Frontal cortex (tissue), 4 donors: ENCODE data around the gene BRSK2. TPM values are rescaled to one million over a fixed set of nuclear protein-coding genes. Genes with fewer than 3 reads are reported as not detected.
A peak's percentile ranks its signal among the peaks of the same experiment; 100 is the strongest.

Experiments
- DNase-seq, 2 donors: peaks; one replicate each; pipeline ENCODE4 v3.0.0; 2012; ENCODE audit warnings: low spot score in 2 of 2
- FAIRE-seq: peaks from 2 replicates; lab custom pipeline; 2012; peaks lifted over from hg19 to GRCh38; lab: Jason Lieb, UNC
- total RNA-seq: library from RNA; depleted of rRNA; stranded (reverse); fragments of >200 nt; gene quantifications from one replicate; pipeline ENCODE4 v1.2.3, GENCODE V29; 2014
- donor health status: control.
- donor health status: control.
- donor health status: control.

The BRSK2 gene
- total RNA-seq, 1 donor from 2014 or later, result 35.9 TPM

DNA sequence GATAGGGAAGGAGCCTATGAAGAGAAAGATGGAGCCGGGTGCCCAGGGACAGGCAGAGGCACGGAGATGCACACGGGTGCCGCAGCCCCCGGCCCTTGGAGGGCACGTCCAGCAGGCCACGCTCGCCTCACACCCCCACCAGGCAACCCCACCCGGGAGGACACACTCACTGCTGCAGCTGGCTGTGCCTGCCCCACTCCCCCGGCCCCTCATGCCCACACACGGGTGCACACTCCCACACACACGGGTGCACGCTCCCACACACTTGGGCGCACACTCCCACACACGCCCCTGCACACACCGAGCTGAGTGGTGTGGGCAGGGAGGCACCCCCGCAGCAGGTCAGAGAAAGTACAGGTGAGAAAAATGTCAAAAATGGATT is 95.8 kb downstream of the BRSK2 start:
- FAIRE-seq (no peak), DNase-seq (peak in 1 of 2 donors; percentile 58)

DNA sequence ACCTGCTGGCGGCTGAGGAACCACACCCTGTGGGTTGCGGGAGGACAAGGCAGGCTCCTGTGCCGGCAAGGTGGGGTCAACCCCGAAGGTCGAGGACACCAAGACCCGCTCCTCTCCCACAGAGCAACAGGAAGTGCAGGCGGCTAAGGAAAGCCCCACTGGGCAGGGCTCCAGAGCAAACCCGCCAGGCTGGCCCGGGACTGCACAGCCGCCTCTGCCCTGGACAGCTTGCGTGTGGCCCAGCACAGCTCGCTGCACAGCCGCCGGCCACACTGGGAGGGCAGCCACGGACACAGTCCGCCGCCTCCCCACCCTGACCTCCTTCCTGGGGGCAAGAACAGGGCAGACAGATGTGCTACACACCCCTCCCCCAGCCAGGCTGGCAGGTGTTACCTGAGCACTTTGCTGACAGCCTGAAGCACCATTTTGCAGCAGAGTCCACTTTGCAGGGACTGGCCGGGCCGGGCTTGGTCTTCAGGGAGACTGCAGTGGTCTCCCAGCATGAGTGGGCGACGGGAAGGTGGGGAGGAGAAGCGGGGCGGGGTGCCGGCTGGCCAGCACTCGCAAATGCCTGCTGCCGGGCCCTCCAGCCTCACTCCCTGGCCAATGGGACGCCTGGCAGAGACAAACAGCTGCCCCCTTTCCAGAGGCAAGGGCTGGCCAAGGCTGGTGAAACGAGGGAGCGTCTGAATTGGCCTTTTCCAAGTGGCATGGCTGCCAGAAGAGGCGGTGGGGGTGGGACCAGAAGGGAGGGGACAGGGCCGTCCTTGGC is 96.5 kb downstream of the BRSK2 start, which contains the start of gene MOB2:
MOB2 (minus strand) TSS at position 726 of the 772 bp plus-strand sequence; CDS start at position 503, 223 bp downstream.
- no peak for DNase-seq
- no peak for FAIRE-seq

GRCh38 chr11:1487091-1487850 is 97.5 kb downstream of the BRSK2 start:
- DNase-seq (no peak), FAIRE-seq (no peak)

DNA sequence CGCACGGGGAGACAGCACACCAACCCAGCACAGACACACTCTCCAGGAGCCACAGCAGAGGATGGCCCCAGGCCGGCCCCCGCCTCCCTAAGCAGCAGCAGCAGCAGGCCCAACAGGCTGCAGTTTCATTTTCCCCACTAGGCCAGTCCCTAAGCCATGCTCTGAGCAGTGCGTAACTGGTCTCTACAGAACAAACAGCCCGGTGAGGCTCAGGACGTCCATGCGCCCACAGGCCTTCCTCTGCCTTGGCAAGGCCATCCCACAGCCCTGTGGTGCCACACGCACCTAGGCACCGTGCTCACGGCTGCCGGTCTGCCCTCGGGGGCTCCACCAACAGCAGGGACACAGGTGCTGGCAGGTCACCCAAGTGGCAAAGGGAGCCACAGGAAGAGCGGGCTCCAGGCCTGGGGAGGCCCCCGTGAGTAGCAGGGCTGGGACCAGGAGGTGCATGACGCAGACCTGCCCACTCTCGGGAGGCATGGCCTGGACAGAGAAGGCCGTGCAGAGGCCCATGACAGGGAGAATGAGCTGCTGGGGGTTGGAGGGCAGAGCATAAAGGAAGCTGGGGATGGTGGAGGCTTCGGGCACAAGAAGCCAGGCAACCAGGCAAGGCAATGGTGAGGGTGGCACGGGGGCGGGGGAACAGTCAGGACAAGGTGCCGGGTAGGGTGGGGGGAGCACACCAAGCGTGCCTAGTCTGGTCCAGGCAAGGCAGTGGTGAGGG is 98.3 kb downstream of the BRSK2 start:
- FAIRE-seq (no peak), DNase-seq (no peak)

DNA sequence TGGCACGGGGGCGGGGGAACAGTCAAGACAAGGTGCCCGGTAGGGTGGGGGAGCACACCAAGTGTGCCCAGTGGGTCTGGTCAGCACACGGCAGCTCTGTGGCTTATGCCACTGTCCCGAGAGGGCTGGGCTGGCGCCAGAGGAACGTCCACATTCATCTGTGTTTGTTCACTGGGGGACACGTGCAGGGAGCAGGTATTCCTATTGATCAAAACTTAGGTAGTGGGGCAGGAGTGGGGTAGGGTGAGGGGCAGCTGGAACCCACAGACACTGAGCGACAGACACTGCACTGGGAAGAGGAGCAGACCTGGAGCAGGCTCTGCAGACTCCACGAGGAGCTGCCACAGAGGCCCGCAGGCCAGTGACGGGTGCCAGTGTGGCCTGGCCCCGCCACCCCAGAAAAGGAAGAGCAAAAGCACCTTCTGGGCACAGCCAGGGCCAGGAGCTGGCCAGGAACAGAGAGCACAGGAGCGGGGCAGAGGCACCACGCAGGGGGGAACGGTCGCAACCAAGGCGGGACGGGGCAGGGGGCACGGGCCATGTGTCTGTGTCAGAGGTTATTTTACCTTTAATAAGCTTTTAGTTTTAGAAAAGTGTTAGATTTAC is 98.9 kb downstream of the BRSK2 start:
- no peak for FAIRE-seq
- DNase-seq, result no peak

DNA sequence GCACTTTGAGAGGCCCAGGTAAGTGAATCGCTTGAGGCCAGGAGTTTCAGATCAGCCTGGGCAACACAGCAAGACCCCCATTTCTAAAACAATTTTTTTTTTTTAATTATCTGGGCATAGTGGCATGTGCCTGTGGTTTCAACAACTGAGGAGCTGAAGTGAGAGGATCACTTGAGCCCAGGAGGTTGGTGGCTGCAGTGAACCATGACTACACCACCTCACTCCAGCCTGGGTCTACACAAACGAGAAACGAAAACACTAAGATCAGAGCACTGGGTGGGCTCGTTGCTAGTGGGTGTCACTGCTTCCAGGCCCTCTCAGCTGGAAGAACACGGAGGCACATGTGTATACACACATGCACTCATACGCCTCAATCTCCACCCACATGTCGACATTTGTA is 100.9 kb downstream of the BRSK2 start:
- no peak for FAIRE-seq

GRCh38 chr11:1491379-1491778 is 101.6 kb downstream of the BRSK2 start:
- DNase-seq, result no peak
- FAIRE-seq, result no peak

More for the DNA sequence above, 100.9 kb downstream of the BRSK2 start:
- no peak for DNase-seq

- DNase-seq (no peak), FAIRE-seq (no peak)
Observed at GRCh38 chr11:1493650-1494244, 104.0 kb downstream of the BRSK2 start.

GRCh38 chr11:1494650-1495049 is 104.9 kb downstream of the BRSK2 start:
- FAIRE-seq, result no peak
- no peak for DNase-seq

- FAIRE-seq, result no peak
- no peak for DNase-seq
Observed at GRCh38 chr11:1496091-1496760, 106.5 kb downstream of the BRSK2 start.

GRCh38 chr11:1496761-1497095 is 107.0 kb downstream of the BRSK2 start:
- DNase-seq, result no peak
- no peak for FAIRE-seq

DNA sequence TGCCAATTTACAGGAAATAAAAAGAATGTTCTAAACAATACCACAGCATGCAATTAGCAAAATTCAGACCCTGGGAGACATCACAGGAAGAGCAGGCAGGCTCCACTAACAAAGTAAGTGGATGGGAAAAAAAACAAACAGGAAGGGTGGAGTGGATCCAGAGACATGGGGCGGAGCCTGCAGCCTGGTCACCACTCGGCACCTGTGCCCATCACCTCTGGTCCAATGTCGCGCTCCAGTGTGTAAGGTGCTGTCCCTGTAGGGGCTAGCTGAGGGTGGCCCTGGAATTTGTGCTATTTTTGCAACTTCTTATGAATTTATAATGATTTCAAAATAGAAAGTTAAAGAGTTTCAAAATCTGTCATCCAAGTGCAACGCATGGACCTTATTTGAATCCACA is 107.9 kb downstream of the BRSK2 start:
- FAIRE-seq (no peak), DNase-seq (no peak)

GRCh38 chr11:1498262-1498661 is 108.5 kb downstream of the BRSK2 start:
- DNase-seq, result no peak

GRCh38 chr11:1499261-1499890 is 109.6 kb downstream of the BRSK2 start:
- no peak for DNase-seq
- FAIRE-seq, result no peak

More at GRCh38 chr11:1498262-1498661, 108.5 kb downstream of the BRSK2 start:
- FAIRE-seq, result no peak

- no peak for DNase-seq
- no peak for FAIRE-seq
Observed at GRCh38 chr11:1499899-1500298, 110.2 kb downstream of the BRSK2 start.

GRCh38 chr11:1500466-1501420 is 111.0 kb downstream of the BRSK2 start:
- FAIRE-seq, result no peak

DNA sequence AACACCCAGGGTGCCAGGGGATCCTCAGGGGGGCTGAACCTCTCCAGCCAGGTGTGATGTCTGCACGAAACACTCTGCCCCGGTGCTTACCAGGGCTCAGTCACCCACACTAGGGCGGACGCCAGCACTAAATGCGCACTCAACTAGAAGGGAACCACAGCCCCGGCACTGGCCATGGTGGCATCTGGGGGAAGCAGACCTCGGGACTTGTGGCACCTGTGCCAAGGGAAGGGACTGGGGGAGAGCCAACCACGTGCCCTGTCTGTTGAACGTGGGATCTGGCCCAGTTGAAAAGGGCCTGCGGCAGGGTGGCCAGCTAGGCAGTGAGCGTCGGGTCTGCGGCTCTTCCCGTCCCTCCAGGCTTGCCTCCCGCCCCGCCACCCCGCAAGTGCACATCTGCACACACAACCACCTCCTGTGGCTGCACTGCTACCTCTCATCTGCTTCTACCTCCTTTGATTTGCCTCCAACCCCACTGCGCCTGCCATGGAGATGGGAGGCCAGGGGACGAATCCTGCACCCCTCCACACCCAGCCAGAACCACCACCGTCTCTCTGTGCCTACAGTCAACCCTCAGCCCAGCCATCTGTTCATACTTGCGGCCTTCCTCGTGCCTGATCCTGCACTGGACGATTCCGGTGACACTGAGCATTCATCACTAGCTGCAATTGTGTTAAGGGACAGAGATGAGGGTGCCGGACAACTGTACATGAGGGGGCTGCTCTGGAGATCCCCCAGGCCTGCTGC is 111.9 kb downstream of the BRSK2 start:
- DNase-seq, result no peak
- no peak for FAIRE-seq

More at GRCh38 chr11:1500466-1501420, 111.0 kb downstream of the BRSK2 start:
- DNase-seq, result no peak
